ENCODE results near the gene ZFP36L2.
A peak's percentile ranks its signal among the peaks of the same experiment; 100 is the strongest.

Gene ZFP36L2

GRCh38 chr2:43241558-43241957 is 15.2 kb upstream of the ZFP36L2 start:
- no peak for DNase-seq

DNA sequence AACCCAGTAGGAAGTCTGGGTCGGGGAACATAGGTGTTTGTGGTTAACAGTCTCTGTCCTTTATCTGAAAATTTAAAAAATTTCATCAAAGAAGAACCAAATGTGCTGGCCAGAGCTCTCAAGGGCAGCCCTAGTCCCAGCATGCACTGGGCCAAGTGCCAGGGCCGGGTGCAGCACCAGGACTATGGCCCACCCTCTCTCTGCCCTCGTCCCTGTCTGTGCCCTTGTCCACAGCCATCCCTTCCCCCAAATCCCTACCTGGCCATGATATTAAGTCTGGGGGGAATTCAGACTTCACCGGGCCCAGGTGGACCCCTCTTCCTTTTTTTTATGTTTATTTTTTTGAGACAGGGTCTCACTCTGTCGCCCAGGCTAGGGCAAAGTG is 14.4 kb upstream of the ZFP36L2 start:
- DNase-seq, result no peak

DNA sequence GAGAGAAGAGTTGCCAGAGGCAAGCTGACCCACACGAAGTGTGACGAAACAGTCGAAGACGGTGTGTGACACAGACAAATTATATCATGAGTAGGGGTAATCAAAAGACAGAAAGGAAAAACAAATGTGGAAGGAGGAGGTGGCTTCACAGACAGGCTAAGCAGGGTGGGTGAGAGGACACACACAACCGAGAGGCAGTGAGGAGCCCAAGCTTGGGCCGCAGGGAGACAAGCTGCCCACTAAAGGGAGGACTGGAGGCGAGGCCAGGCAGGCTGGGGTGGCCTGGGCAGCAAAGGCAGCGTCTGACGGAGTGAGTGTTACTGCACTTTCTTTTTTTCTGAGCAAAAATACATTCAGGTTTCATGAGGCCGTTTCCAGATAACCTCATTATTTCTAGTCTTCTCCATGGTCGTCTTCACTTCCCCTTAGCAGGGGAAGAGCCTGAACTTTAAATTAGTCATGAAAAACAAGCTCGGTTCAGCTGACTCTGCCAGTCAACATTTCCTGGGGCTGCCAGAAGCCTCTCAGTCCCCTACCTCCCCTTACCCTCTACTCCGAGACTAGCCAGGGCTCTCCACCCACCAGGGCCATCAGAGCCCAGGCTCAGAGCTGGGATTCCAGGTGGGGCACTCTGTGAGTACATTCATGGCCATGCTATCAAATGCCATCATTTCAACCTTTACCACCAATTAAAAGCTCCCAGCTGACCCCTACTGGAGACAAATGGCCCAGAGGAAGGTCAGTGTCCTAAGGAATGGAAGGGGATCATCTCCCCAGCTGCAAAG is 13.8 kb upstream of the ZFP36L2 start:
- DNase-seq, result no peak

DNA sequence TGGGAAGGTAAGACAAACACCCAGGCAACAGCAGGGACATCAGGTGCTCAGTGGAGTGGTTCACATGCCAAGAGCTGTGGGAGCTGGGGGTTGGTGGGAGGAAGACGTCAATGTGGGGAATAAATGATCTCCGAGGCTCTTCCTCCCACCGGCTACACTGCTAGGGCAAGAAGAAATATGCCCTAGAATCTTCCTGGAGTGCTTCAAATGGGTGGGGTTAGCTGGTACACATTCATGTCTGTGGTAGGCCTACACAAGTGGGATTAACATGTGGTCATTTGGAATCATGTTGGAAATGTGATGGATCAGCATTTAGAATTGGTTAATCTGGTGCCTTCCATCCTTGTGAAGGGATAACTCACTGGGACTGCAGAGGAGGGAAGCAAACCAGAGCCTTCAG is 12.4 kb upstream of the ZFP36L2 start:
- no peak for DNase-seq

GRCh38 chr2:43238176-43238575 is 11.8 kb upstream of the ZFP36L2 start:
- no peak for DNase-seq

- no peak for DNase-seq
These were observed 7.1 kb upstream of the ZFP36L2 start for GRCh38 chr2:43233218-43234212.

GRCh38 chr2:43230951-43231827 is 4.8 kb upstream of the ZFP36L2 start:
- DNase-seq, result no peak

DNA sequence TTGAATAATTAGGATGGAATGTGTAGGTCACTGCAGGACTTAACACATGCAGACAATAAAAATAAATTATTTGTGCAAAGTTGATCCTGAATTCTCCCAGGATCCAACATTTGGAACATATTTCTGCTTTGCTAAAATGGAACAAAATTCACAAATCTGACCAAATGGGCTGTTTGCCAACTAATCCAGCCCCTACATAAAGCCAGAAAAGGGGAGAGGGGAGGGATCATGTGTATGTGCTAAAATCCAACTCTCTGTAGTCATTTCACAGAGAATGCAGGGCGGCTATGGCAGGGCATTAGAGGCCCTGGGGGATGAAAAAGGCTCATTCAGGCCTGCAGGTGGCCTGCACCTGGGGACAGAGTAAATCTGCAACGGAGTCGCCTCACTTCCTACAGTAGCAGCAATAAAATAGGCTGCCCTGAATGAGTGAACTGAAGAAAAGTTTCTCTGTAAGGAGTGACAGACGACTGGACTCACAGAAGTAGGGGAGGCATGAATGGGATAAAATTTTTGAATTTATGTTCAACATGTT is 4.0 kb upstream of the ZFP36L2 start:
- no peak for DNase-seq

GRCh38 chr2:43228756-43229659 is 2.6 kb upstream of the ZFP36L2 start:
- no peak for DNase-seq

- DNase-seq, result no peak
These were observed 1.9 kb upstream of the ZFP36L2 start for GRCh38 chr2:43228321-43228751.

DNA sequence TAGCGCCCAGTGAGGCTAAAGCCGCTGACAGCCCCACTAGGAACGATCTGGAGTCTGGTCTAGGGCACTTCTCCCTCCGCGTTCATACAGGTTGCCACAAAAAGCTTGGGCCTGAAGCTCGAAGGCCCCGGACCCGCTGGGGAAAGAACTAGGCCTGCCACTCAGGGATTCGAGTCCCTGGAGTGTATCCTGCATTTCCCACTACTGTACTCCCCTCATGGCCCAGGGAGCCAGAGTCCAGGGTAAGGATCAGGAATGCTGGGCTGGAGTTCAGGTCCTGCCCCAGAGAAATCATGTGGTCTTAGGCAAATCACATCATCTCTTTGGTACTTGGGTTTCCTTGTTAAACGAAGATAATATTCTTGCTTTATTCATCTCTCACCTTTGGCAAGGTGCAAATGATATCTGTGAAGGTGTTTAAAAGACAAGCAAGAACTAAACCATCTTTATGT is 1.4 kb upstream of the ZFP36L2 start:
- no peak for DNase-seq

- peak; percentile 81 for DNase-seq
These were observed 786 bp upstream of the ZFP36L2 start for GRCh38 chr2:43226955-43227829.

DNA sequence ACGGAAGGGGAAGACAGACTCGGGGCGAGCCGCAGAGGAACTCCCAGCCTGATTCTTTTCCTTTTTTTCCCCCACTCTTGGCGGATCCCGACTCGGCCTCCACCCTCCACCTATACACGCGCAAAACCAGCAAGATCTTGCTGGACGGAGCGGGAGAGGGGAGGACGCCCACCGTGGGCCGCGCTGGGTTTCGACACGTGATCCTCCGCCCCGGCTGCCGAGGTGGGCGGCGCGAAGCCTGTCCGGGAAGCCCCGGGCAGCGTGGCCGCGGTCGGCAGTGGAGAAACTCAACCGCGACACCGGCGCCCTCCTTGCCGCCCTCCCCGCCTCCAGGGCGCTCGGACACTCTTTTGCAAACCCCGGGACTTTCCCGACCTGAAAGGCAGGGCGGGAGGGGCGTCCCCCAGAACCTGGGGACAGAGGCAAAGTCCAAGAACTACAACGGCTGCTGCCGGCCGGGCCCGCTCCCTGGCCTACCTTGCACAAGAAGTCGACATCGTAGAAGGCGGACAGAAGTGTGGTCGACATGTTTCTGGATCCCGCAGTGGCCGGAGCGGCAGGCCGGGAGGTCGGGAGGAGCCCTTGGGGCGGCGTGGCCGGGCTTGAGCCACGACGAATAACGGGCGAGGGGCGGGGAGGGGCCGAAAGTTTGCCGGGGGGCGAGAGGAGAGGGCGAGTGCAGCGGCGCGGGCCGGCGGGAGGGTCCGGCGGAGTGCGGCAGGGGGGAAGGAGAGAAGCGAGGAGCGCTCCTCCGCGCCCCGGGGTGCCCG is 433 bp downstream of the ZFP36L2 start:
- DNase-seq, result peak; percentile 83

GRCh38 chr2:43225093-43225787 is 1.2 kb downstream of the ZFP36L2 start:
- peak; percentile 73 for DNase-seq

DNA sequence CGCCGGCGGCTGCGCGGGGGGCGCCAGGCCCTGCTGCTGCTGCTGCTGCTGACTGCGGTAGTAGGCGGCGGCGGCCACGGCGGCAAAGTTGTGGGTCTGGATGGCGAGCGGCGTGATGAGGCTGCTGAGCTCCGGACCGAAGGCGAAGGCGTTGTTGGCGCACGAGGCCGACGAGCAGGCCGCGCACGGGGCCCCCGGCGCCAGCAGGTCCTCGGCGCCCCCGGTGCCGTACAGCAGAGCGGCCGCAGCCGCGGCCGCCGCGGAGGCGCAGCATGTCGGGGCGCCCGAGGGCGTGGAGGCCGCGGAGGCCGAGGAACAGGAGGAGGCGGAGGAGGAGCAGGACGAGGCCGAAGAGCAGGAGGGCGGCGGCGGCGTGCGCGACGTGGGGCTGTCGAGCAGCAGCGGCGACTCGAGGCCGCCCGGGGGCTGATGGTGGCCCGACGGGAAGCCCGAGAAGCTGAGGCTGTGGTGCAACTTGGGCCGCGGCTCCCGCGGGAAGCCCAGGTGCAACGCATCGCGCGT is 1.8 kb downstream of the ZFP36L2 start:
- peak; percentile 65 for DNase-seq

- peak; percentile 84 for DNase-seq
These were observed 2.3 kb downstream of the ZFP36L2 start for GRCh38 chr2:43224131-43224570.

GRCh38 chr2:43223521-43224001 is 2.8 kb downstream of the ZFP36L2 start:
- DNase-seq, result no peak
